NCI-H510A (cell line): Measurements from ENCODE around the gene IRAK1.
"Not testable (repeated sequence)": the region's sequence is repeated elsewhere in the genome, so short reads cannot be mapped to it uniquely, and the experiment has no call there.

Source experiments
- DNase-seq: peaks from one replicate; lab custom pipeline; 2025; lab: John Stamatoyannopoulos, UW

Gene IRAK1

DNA sequence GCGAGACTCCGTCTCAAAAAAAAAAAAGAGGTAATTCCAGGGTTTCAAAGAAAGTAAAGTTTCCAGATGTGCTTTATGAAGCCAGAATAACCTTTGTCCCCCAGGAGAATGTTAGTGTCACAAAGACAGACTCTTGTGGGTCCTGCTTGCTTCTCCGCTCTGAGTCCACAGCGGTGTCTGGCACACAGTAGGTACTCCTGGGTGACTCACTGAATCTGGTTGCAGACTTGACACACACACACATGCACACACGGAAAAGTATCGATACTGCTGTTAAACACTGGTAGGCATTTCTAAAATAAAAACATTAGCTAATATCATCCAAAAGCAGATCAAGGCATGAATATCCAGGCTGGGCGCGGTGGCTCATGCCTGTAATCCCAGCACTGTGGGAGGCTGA lies 24.2 kb downstream of the IRAK1 start:
- no peak for DNase-seq

DNA sequence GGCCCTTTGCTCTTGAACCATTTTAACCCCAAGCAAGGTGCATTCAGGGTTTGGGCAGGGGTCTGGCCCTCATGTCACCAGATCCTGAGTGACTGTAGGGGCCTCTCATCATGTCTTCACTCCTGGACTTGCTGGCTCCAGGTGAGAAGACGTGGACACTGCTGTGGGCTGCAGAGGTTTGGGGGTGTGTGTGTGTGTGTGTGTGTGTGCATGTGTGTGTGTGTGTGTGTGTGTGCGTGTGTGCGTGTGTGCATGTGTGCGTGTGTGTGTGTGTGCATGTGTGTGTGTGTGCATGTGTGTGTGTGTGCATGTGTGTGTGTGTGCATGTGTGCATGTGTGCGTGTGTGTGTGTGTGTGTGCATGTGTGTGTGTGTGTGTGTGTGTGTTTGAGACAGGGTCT lies 25.3 kb downstream of the IRAK1 start:
- DNase-seq: not testable (repeated sequence)

DNA sequence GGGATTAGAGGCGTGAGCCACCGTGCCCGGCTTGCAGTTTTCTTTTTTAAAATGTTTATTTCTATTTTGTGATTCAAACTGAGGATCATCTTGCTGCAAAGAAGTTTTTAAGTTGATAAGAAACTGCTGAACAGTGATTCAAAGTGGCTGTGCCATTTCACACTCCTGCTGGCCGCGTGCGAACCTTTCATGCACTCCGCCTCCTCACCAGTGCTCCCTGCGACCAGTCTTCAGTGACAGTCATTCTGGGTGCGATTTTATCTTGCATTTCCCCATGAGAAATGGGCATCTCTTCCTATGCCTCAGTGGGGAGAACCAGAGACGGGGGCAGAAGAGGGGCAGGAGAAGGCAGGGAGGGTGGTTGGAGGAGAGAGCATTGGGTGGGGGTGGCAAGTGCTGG lies 25.7 kb downstream of the IRAK1 start:
- no peak for DNase-seq

DNA sequence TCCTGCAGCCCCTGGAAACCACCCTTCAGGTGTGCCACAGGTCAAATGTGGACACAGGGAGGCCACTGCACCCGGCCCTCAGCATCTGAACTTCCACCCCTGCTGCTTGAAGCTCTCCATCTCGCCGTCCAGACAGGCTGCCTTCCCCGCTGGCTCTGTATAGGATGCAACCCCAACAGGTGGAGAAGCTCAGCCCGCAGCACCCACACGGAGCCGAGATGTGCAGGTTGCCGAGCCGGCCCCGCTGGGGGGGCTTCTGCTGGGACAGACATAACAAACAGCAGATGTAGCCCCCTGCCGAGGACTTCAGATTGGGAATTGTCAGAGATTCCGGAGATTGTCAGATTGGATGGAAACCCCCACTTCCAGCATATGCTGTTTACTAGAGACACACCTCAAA lies 26.6 kb downstream of the IRAK1 start:
- no peak for DNase-seq

DNA sequence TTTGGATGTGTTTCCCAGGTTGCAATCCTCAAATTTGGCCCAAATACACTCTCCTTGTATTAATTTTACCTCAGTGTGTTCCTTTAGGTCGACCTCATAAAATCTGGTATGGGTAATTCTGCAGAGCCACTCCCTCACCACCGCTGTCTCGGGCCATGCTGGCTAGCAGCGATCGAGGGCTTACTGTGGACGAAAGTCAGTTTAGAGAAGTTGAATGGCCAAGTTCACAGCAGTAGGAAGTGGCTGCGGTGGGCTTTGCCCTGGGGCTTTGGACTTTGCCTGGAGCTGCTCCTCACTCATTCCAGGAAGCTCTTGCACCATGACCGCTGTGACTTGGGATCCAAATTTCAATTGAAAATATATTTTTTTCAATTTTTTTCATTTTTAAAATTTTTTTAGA lies 27.5 kb downstream of the IRAK1 start:
- DNase-seq: no peak

DNA sequence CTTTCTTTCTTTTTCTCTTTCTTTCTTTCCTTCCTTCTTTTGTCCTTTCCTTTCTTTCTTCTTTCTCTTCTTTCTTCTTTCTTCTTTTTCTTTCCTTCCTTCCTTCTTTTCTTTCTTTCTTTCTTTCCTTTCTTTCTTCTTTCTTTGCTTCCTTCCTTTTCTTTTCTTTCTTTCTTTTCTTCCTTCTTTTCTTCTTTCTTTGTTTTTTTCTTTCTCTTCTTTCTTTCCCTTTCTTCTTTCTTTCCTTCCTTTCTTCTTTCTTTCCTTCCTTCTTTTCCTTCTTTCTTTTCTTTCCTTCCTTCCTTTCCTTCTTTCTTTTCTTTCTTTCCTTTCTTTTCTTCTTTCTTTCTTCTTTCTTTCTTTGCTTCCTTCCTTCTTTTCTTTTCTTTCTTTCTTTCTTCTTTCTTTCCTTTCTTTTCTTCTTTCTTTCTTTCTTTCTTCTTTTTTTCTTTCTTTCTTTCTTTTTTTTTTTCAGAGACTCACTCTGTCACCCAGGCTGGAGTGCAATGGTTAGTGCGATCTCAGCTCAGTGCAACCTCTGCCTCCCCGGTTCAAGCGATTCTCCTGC lies 28.6 kb downstream of the IRAK1 start:
- DNase-seq: no peak

DNA sequence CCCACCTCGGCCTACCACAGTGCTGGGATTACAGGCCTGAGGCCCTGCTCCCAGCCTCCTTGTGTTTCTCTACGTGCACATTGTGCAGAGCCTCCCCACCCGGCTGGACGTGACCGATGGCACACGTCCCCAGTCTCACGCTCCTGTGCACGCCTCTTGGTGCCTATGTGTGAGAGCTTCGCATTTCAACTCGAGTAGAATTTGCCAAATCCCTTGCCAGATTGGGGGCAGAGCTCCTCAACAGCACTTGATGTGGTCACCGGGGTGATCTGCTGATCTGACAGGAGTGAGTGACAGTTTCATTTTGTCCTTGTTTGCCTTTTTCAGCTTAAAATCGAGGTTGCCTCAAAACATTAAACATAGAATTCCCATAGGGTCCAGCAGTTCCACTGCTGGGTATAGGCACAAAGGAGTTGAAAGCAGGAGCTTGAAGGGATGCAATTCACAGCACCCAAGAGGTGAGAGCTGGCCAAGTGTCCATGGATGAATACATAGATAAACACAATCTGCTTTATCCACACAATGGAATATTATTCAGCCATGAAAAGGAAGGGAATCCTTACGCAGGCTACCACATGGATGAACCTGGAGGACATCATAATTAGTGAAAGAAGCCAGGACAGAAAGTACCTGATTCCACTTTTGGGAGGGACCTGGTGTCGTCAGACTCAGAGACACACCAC lies 29.6 kb downstream of the IRAK1 start:
- DNase-seq: no peak

DNA sequence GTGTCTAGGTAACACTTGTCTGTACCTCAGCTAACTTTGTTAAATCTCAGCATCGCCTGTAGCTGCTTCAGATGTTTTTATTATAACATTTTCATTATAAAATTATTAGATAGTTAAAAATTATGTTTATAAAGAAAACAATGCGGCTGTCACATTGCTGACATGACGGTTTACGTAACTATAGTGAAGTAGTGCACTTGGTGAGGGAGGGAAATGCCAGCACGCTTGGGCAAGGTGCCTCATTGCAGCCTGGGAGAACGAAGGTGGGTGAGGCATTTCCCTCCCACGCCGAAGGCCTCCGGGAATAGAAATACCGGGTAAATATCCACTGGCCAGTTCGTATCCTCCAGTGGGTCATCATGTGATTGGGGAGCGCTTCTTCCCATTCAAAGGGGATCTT lies 31.2 kb downstream of the IRAK1 start:
- DNase-seq: no peak

DNA sequence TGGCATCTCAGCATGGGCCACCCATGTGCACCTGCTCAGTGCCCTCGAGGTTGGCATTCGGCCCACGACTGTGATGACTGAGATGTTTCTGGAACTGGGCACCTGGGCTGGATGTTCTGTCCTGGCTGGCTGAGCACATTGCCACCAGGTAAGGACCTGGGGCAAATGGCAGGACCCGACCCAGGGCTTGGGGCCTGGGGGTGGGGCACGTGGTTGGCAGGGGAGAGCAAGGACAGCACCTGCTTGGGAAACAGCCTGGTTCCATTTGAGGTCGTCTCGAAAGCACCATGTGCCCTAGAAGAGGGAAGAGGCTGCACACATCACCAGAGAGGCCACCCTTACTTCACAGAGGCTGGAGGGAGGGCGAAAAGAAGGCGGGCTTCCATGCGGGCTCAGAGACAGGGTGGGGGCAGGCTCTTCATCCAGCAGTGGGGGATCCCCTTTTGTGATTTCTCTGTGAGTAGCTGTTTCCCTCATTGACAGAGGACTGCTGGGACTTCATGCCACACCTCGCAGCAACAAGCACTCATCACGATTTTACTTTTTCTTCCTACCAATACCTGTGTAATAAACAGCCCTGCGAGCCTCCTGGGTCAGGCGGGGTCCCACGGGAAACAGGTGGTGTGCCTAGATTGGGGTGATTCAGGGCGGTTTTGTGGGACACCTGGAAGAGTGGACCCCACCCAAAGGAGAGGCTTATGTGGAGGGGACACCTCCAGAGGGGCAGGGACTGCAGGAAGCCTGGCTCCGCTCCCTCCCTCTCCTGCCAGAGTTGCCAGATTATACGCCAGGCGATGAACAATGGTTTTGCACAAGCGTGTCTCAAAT lies 35.1 kb downstream of the IRAK1 start:
- DNase-seq: no peak

DNA sequence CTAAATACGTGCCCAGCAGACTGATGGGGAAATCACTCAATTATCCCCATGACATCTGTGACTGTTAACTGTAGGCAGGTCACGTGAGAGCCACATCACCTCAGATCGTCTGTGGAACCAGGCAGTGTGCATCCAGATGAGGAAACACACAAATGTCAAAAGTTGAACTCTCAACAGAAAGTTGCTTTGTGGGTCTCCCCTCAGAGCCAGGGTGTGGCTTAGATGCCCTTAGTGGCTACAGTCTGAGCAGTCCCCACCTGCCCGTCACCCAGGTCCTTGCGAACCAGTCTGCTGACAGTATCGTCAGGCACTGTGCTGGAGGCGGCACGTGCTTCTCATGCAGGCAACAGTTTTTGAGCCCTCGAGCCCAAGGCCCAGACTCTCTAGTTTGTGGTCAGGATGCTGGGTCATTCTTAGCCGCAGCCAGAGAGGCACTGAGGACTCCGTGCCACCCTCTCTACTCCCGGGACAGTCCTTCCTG lies 36.3 kb downstream of the IRAK1 start:
- no peak for DNase-seq

DNA sequence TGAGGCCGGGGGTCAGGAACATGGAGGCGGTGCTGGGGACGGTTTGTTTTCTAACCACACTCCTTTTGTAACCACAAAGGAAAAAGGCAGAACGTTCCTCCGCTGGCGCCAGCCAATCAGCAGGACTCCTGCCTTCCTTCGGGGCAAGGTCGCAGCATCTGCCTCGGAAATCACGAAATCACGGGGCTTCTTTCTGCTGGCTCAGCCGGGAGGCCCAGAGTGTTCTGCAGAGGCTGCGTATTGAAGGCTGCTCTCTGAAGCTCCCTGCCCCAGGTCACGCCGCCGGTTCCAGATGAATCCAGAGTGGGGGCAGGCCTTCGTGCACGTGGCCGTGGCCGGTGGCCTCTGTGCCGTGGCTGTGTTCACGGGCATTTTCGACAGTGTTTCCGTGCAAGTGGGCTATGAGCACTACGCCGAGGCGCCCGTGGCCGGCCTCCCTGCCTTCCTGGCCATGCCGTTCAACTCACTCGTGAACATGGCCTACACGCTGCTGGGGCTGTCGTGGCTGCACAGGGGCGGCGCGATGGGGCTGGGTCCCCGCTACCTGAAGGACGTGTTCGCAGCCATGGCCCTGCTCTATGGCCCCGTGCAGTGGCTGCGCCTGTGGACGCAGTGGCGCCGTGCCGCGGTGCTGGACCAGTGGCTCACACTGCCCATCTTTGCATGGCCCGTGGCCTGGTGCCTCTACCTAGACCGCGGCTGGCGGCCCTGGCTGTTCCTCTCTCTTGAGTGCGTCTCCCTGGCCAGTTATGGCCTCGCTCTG lies 37.8 kb downstream of the IRAK1 start:
- DNase-seq: no peak

DNA sequence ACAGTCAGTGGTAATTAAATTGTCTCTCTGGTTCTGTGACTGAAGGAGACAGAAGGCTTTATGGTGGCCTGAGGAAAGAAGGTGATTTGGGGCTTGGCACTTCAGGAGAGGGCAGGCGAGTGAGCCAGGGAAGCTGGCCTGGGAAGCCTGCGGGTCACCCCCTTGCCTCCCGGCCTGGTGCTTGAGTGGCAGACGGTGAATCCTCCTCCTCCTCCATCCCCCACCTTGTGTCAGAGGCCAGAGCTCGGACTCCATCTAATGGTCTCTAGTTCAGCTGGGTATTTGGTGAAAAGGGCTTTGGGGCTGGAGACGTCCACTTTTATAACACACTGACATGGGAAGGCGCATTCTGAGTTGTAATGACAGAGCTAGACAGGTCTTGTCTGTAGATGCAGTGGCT lies 38.5 kb downstream of the IRAK1 start:
- DNase-seq: no peak

DNA sequence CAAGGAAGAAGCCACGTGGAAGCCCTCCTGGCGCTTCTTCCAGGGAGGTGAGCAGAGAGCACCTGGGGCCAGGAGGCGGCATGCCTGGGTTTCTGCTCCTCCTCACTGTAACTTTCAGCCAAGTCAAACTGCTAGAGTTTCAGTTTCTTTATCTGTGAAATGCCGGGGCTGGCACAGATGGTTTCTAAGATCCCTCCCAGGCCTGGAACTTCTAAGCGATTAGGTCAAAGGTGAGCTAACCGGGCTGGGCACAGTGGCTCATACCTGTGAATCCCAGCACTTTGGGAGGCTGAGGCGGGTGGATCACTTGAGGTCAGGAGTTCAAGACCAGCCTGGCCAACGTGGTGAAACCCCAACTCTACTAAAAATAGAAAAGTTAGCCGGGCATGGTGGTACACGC lies 39.3 kb downstream of the IRAK1 start:
- not testable (repeated sequence) for DNase-seq

DNA sequence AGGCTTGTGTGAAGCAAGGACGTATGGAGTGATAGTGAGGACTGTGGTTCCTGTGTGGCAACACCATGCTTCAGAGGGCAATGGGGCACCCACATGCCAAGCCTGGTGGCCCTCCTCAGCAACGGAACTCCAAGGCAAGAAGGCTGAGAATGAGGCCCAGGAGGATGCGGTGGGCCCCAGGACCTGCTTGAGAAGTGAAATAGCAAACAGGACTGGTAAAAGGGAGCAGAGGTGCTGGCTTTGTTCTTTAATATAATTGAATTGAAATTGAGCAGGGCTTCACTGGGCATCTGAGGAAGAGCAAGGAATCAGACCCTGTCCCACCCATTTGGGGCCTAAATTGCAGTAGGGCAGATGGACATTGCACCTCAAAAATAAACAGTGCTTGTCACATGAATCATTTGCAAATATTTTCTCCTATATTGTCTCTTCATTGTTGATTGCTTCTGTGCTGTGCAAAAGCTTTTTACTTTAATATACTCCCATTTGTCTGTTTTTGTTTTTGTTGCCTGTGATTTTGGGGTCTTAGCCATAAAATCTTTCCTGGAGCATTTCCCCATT lies 44.9 kb downstream of the IRAK1 start:
- DNase-seq: no peak

DNA sequence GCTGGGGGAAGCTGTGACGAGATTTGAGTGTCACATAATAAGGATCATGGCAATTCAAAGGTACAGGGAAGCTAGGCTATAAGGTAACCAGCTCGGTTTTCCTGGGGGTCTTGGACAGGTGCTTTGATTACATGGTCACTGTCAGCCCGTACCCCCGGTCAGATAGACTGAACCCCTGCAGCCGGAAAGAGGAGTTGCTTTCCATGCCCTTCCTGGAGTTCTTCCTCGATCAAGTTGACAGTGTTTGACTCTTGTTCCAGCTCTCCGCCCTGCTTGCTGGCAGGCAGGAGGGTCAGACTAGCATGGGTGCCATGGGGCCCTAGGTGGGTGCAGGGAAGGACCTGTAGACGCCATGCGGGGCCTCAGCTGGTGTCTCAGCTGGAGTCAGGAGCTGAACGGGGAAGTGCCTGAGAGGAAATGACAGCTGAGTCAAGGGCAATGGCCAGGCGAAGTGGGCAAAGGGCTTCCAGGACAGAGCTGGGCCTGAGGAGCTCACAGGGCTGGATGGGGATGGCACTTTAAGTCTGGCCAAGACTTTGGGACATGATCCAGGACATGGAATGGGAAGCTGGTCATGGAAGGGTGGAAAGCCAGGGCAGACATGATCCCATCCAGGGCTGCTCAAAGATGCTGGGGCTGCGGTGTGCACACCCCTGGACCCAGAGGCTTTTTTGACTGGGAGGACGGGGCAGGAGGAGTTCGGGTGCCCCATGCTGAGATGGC lies 45.5 kb downstream of the IRAK1 start:
- DNase-seq: no peak

DNA sequence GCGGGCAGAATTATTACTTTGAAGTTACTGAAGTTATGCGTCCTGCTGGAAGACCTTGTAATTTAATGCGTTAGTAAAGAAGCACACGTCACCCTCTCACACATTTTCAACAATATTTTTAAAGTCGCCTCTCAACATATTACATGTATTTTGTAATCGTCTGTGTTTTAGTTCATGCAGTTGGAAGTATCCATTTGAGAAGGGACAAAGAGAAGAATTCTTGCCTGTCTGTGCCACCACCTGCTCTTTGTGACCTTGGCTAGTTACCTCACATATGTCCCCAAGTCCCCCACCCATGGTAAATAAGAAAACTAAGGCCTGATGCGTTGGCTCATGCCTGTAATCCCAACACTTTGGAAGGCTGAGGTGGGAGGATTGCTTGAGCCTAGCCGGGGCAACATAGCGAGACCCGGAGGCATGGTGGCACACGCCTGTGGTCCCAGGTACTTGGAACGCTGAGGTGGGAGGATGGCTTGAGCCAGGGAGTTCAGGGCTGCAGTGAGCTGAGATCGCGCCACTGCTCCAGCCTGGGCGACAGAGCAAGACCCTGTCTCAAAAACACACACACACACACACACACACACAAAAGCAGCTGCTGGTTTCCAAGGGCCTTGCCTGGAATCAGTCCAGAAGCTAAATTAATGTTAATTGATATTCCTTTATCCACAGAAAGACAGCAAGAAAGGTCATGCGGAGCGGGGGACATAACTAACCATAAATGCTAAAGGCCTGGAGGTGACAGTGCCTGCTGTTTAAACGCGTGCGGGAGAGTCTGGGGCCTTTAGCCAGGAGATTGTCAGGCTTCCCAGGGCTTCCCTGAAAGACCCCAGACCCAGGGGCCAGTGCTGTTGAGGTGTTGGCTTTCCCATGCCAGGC lies 46.3 kb downstream of the IRAK1 start:
- DNase-seq: no peak

DNA sequence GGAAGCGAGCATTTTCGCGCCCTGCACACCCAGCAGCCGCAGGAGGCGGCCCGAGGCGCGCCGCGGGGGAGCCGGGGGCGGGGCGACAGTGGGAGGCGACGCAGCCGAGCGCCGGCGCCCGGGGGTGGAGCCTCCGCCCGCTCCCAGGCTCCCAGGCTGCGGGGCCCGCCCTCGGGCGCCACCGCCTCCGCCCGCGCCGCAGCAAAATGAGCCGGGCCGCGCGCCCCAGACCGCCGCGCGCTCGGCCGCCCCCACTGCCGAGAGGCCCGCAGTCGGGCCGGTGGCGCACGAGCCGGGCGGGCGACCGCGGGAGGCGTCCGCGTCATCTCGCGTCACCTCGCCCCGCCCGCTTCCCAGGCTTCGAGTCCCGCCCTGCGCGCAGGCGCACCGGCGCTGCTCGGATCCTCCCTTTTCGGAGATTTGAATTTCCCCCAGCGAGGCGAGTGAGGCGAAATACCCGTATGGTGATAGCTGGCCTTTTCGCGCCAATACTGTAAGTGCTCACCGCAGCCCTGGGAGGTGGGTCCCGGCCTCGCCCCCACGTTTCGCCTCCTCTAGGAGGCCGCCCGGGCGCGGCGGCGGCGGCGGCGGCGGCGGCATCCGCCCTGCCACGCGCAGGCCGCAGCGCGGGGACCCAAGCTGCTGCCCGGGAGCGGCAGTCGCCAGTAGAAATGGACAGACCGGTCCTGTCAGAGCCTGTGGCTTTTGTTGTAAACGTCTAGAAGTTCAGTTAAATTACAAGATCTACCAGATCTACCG lies 47.2 kb downstream of the IRAK1 start, which contains the start of gene TMEM187:
Gene TMEM187, plus strand, starts transcription at position 387 of the 759 bp plus-strand sequence. CDS start 9,309 bp downstream, outside the sequence.
- DNase-seq: peak; percentile 85

DNA sequence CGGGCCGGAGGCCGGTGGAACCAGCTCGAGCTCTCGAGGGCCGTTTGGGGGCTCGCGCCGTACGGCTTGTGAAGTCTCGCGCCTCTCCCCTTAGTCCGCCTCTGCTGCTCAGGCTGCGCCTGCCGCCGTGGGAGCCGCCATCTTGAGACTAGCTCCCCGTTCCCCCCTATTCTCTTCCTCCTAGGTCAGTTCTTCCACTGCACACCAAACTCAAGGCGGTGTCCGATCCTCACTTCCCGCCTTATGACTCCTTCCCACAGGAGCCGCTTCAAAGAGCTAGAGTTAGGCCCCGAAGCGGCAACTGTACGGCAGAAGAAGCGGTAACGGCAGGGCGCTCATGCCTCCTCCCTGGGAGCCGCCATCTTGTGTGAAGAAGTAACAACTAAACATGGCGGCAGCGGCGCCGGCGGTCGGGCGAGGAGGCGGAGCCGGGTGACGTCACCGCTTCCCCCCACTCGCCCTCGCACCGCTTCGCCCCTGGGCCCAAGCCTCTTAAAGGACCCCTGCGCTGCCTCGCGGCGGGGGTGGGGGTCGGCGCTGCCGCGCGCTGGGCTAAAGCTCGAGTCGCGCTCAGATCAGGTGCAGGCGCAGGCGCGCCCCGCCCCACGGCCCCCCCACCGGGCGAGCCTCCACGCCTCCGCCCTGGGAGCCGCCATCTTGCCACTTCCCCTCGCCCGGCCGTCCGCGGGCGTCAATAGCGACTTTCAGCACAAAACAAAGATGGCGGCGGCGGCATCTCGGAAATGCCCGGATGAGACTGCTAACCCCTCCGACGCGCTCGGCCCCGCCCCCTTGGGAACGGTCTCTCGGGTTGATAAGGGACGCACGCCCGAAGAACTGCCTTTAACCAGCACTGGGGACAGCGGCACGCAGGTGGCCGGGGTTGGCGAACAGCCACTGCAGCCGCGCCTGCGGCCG lies 48.0 kb downstream of the IRAK1 start, which contains the start of gene HCFC1:
Gene HCFC1, minus strand, starts transcription at position 369 of the 918 bp plus-strand sequence. CDS start 978 bp downstream, outside the sequence.
- DNase-seq: peak; percentile 81
